ENCODE data around the gene CIC. TPM values are rescaled to one million over a fixed set of nuclear protein-coding genes. Genes with fewer than 3 reads are reported as not detected.

CIC gene
- total RNA-seq, 1 experiment from 2014 or later: 67.9 TPM

DNA sequence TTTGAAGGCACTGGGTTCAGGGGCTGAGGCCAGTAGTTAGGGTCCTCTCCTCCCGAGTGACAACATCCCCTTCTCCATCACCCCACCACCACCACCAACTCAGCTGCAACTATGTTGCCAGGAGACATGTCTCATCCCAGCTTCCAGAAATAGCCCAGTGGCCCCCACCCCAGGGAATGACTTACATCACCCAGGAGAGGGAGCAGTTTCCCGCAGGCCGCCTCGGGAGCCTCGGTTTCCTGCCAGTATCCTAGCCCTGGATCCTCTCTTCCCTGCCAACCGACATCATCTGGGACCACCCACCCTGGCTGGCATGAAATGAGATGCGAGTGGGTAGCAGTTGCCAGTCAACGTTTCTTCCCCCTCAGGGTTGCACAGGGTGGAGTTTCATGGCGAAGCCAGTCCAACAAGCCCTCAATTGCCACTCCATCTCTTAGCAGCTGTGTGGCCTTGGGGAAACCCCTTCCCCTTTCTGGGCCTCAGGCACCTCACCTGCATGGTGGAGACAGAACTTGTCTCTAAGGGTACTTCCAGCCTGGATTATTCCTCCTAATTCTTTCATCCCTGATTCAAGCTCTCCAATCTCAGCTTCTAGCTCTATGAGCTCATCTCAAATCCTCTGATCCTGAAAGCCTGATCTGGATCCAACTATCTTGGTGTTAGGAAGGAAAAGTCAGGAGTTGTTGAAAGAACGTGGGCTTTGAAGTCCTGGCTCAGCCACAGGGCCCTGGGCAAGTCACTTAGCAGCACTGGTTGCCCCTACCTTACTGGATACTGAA, 22.7 kb upstream of the CIC start:
- Mint-ChIP-seq H3K36me3 (ENCODE audit: insufficient read depth, unreplicated experiment) (peaks cover 26% of the 10 kb centered on the region), H3K9me3 (ENCODE audit: unreplicated experiment) (no peaks in the 10 kb centered on the region), H3K4me3 (ENCODE audit: unreplicated experiment) (no peak overlapping the region), H3K4me1 (ENCODE audit: insufficient read depth, unreplicated experiment) (peaks cover 27% of the 10 kb centered on the region), H3K27ac (ENCODE audit: low read depth, unreplicated experiment) (no peak overlapping the region), H3K27me3 (ENCODE audit: insufficient read depth, unreplicated experiment) (no peaks in the 10 kb centered on the region)
- POLR2A ChIA-PET: interaction anchor here (0.6 to 7.7 kb wide), 13 partner anchors 9 to 119 kb away, joined by 3 to 158 read pairs (median 3); partner anchors contain the start of genes CIC, ERF and PAFAH1B3
- intact Hi-C loops (cut with micrococcal nuclease): loop anchor here (1.0 to 10.0 kb wide), 4 partner anchors 37 to 187 kb away; partner anchors contain the start of genes CNFN and MEGF8
- DNase-seq (ENCODE audit: unreplicated experiment): peak; percentile 82
- BruUV-seq (replicated peaks): no TSS peak
- CTCF ChIA-PET: interaction anchor here (0.6 to 7.0 kb wide), 29 partner anchors 9 to 1087 kb away, joined by 3 to 145 read pairs (median 4); partner anchors contain the start of genes PAFAH1B3, POU2F2 and PRR19
- peak; percentile 62 for TF ChIP-seq CTCF (IDR thresholded peaks at IDR 0.05; ENCODE audit: unreplicated experiment)

GRCh38 chr19:42246922-42247639, 22.0 kb upstream of the CIC start:
- intact Hi-C loops (cut with micrococcal nuclease): loop anchor here (1.0 to 10.0 kb wide), 4 partner anchors 36 to 186 kb away; partner anchors contain the start of genes CNFN and MEGF8
- Mint-ChIP-seq H3K9me3 (ENCODE audit: unreplicated experiment) (no peaks in the 10 kb centered on the region), H3K27me3 (ENCODE audit: insufficient read depth, unreplicated experiment) (no peaks in the 10 kb centered on the region), H3K4me3 (ENCODE audit: unreplicated experiment) (no peak overlapping the region), H3K36me3 (ENCODE audit: insufficient read depth, unreplicated experiment) (peaks cover 20% of the 10 kb centered on the region), H3K27ac (ENCODE audit: low read depth, unreplicated experiment) (no peak overlapping the region), H3K4me1 (ENCODE audit: insufficient read depth, unreplicated experiment) (peaks cover 34% of the 10 kb centered on the region)
- no TSS peak for BruUV-seq (replicated peaks)
- no peak for TF ChIP-seq CTCF (IDR thresholded peaks at IDR 0.05; ENCODE audit: unreplicated experiment)
- DNase-seq (ENCODE audit: unreplicated experiment): no peak
- ChIA-PET CTCF (interaction anchor here (0.6 to 7.0 kb wide), 17 partner anchors 9 to 194 kb away, joined by 3 to 145 read pairs (median 4); partner anchors contain the start of genes PAFAH1B3 and PRR19), POLR2A (interaction anchor here (0.6 to 7.7 kb wide), 11 partner anchors 9 to 715 kb away, joined by 3 to 158 read pairs (median 3); partner anchors contain the start of genes CIC and PAFAH1B3)

- intact Hi-C loops (cut with micrococcal nuclease): loop anchor here (10.0 kb wide), 1 partner anchor 147 kb away; the partner anchor contains the start of gene CNFN
- peaks cover 20% of the 10 kb centered on the region for H3K36me3 Mint-ChIP-seq (ENCODE audit: insufficient read depth, unreplicated experiment)
- ChIA-PET POLR2A (interaction anchor here (0.6 to 7.7 kb wide), 4 partner anchors 23 to 716 kb away, joined by 3 to 158 read pairs (median 30); partner anchors contain the start of genes CIC and PAFAH1B3), CTCF (interaction anchor here (0.8 to 7.0 kb wide), 7 partner anchors 13 to 193 kb away, joined by 3 to 145 read pairs (median 4); no protein-coding TSS in a partner anchor)
- H3K4me1 Mint-ChIP-seq (ENCODE audit: insufficient read depth, unreplicated experiment): peaks cover 40% of the 10 kb centered on the region
- no peaks in the 10 kb centered on the region for H3K9me3 Mint-ChIP-seq (ENCODE audit: unreplicated experiment)
- TF ChIP-seq CTCF (IDR thresholded peaks at IDR 0.05; ENCODE audit: unreplicated experiment): no peak
- no TSS peak for BruUV-seq (replicated peaks)
- no peak for DNase-seq (ENCODE audit: unreplicated experiment)
- H3K27me3 Mint-ChIP-seq (ENCODE audit: insufficient read depth, unreplicated experiment): no peaks in the 10 kb centered on the region
- no peak overlapping the region for H3K27ac Mint-ChIP-seq (ENCODE audit: low read depth, unreplicated experiment)
- no peak overlapping the region for H3K4me3 Mint-ChIP-seq (ENCODE audit: unreplicated experiment)
Observed at GRCh38 chr19:42247640-42248199, 21.3 kb upstream of the CIC start.
